K562 (cell line): ENCODE data around the gene FARSA. TPM values are rescaled to one million over a fixed set of nuclear protein-coding genes. Genes with fewer than 3 reads are reported as not detected.

Source experiments
- ATF2 ChIP-seq: sonication (generic); formaldehyde crosslinking; IDR thresholded peaks from 2 replicates; pipeline ENCODE4 v1.8.1; 2022; ENCODE audit warnings: missing genetic modification reagents
- CHAMP1 ChIP-seq: fragments of 450-650 bp; IDR thresholded peaks from 2 replicates; pipeline ENCODE4 v1.6.1; 2016; ENCODE audit warnings: mild to moderate bottlenecking
- ETV5 ChIP-seq: sonication (generic); formaldehyde crosslinking; IDR thresholded peaks from 2 replicates; pipeline ENCODE4 v1.4.0; 2020; ENCODE audit warnings: low read depth, mild to moderate bottlenecking, missing genetic modification reagents
- KDM5B ChIP-seq: fragments of 200-600 bp; sonication (generic); IDR thresholded peaks from 2 replicates; pipeline ENCODE4 v1.6.1; 2012; ENCODE audit warnings: low read depth, mild to moderate bottlenecking, moderate library complexity, low read length, control low read depth, inconsistent platforms; ENCODE audit not compliant: insufficient replicate concordance
- NFRKB ChIP-seq: fragments of 450-650 bp; IDR thresholded peaks from 2 replicates; pipeline ENCODE4 v1.6.1; 2016; ENCODE audit warnings: low read depth
- RAD51 ChIP-seq: fragments of 450-650 bp; IDR thresholded peaks from 2 replicates; pipeline ENCODE4 v1.7.1; 2016; ENCODE audit warnings: low read depth, mild to moderate bottlenecking, borderline replicate concordance
- RBM17 ChIP-seq: fragments of 200-400 bp; formaldehyde crosslinking; IDR thresholded peaks from 2 replicates; pipeline ENCODE4 v1.6.1; 2017; ENCODE audit warnings: low read depth, mild to moderate bottlenecking, low read length, borderline replicate concordance
- RCOR1 ChIP-seq, 2 experiments: IDR thresholded peaks; 2 replicates each; pipeline ENCODE4 v1.6.1; 2012; ENCODE audit warnings: low read depth in 2 of 2, low read length in 2 of 2, borderline replicate concordance in 1 of 2, improper control_type of control experiment in 1 of 2
- SNRNP70 ChIP-seq: fragments of 200-400 bp; formaldehyde crosslinking; optimal IDR thresholded peaks from 2 replicates; pipeline ENCODE3; 2017; ENCODE audit warnings: low read depth, low read length
- TGIF2 ChIP-seq: sonication (generic); formaldehyde crosslinking; IDR thresholded peaks from 2 replicates; pipeline ENCODE4 v1.8.1; 2022; ENCODE audit warnings: mild to moderate bottlenecking, missing genetic modification reagents, moderate library complexity
- ZHX1 ChIP-seq: fragments of 150-350 bp; conservative IDR thresholded peaks from 2 replicates; pipeline ENCODE4 v1.6.1; 2014; ENCODE audit warnings: low read length
- ZNF75A ChIP-seq: fragments of 450-650 bp; formaldehyde crosslinking; IDR thresholded peaks from 2 replicates; pipeline ENCODE4 v1.4.0; 2020; ENCODE audit warnings: mild to moderate bottlenecking
- ZNF76 ChIP-seq: fragments of 250-450 bp; sonication (Bioruptor Pico); IDR thresholded peaks from 2 replicates; pipeline ENCODE4 v1.4.0; 2020; ENCODE audit warnings: mild to moderate bottlenecking, moderate library complexity, borderline replicate concordance
- ZNF778 ChIP-seq: fragments of 450-650 bp; formaldehyde crosslinking; IDR thresholded peaks from 2 replicates; pipeline ENCODE4 v1.4.0; 2020; ENCODE audit warnings: mild to moderate bottlenecking, moderate library complexity
- polyA plus RNA-seq, 8 experiments: library from polyadenylated mRNA; depleted of rRNA in 4 of 8; stranded (reverse) in 5 of 8; unstranded in 3 of 8; fragments of >200 nt; fragmentation: Nextera tagmentation in 2 of 8; fragmentation: Illumina TruSeq in 1 of 8; extraction: Ambion mirVana in 2 of 8; extraction: Trizol in 1 of 8; gene quantifications; 2 replicates each; pipeline versions ENCODE4 v1.2.1 to v1.2.3, GENCODE V29; 2011 to 2014; ENCODE audit warnings: inconsistent platforms in 1 of 8, missing spikeins in 1 of 8
- total RNA-seq, 7 experiments: library from RNA; depleted of rRNA in 6 of 7; stranded (reverse); fragments of >200 nt in 6 of 7; fragmentation: Illumina TruSeq in 2 of 7; extraction: Trizol in 2 of 7; gene quantifications; 2 replicates each; pipeline versions ENCODE4 v1.2.1 to v1.2.3, GENCODE V29; 2011 to 2021; ENCODE audit warnings: low replicate concordance in 1 of 7
- TF ChIP-seq, protein P1 (sequence below): fragments of 450-650 bp; IDR thresholded peaks from 2 replicates; pipeline ENCODE4 v1.7.1; 2018; ENCODE audit warnings: mild to moderate bottlenecking, low read depth; ENCODE audit not compliant: partially characterized antibody

FARSA gene
- total and polyA plus RNA-seq, 9 of the 15 experiments (the other 6 are each of a cell fraction or from before 2014, with no cell fraction given) = 25.2 to 237 (median 89.6) TPM

- TF ChIP-seq RCOR1 (IDR thresholded peaks at IDR 0.05; ENCODE audit: borderline replicate concordance in 1 of 2, low read depth in 2 of 2, low read length in 2 of 2) (0 out of 4 replicates have a peak, but pooled peaks of 1 of the 2 experiments have one; percentile 2), KDM5B (peak; percentile 89), SNRNP70 (no peak), ETV5 (CRISPR knock-in tag) (peak; percentile 15; the same call in 1 of the 2 replicates), NFRKB (peak; percentile 92), RBM17 (no peak), TGIF2 (CRISPR knock-in tag) (peak; percentile 63; the same call in 1 of the 2 replicates), ZHX1 (no peak), CHAMP1 (no peak), ZNF75A (CRISPR knock-in tag) (no peak), ATF2 (CRISPR knock-in tag) (no peak), RAD51 (peak; percentile 30; the same call in 1 of the 2 replicates), ZNF76 (CRISPR knock-in tag) (no peak), ZNF778 (CRISPR knock-in tag) (no peak)
- TF ChIP-seq, protein P1, sequence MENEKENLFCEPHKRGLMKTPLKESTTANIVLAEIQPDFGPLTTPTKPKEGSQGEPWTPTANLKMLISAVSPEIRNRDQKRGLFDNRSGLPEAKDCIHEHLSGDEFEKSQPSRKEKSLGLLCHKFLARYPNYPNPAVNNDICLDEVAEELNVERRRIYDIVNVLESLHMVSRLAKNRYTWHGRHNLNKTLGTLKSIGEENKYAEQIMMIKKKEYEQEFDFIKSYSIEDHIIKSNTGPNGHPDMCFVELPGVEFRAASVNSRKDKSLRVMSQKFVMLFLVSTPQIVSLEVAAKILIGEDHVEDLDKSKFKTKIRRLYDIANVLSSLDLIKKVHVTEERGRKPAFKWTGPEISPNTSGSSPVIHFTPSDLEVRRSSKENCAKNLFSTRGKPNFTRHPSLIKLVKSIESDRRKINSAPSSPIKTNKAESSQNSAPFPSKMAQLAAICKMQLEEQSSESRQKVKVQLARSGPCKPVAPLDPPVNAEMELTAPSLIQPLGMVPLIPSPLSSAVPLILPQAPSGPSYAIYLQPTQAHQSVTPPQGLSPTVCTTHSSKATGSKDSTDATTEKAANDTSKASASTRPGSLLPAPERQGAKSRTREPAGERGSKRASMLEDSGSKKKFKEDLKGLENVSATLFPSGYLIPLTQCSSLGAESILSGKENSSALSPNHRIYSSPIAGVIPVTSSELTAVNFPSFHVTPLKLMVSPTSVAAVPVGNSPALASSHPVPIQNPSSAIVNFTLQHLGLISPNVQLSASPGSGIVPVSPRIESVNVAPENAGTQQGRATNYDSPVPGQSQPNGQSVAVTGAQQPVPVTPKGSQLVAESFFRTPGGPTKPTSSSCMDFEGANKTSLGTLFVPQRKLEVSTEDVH = peak; percentile 55
Observed at GRCh38 chr19:12933287-12934072, at the start of gene FARSA (continued).
